Cerebellar nuclear complex (tissue), 1 donor: ENCODE data around the gene CDKAL1.
A peak's percentile ranks its signal among the peaks of the same experiment; 100 is the strongest.
"Not testable (repeated sequence)": the region's sequence is repeated elsewhere in the genome, so short reads cannot be mapped to it uniquely, and the experiment has no call there.

Experiments used
- DNase-seq, 2 experiments: peaks; one replicate each; lab custom pipeline; 2025; lab: John Stamatoyannopoulos, UW

The CDKAL1 gene

DNA sequence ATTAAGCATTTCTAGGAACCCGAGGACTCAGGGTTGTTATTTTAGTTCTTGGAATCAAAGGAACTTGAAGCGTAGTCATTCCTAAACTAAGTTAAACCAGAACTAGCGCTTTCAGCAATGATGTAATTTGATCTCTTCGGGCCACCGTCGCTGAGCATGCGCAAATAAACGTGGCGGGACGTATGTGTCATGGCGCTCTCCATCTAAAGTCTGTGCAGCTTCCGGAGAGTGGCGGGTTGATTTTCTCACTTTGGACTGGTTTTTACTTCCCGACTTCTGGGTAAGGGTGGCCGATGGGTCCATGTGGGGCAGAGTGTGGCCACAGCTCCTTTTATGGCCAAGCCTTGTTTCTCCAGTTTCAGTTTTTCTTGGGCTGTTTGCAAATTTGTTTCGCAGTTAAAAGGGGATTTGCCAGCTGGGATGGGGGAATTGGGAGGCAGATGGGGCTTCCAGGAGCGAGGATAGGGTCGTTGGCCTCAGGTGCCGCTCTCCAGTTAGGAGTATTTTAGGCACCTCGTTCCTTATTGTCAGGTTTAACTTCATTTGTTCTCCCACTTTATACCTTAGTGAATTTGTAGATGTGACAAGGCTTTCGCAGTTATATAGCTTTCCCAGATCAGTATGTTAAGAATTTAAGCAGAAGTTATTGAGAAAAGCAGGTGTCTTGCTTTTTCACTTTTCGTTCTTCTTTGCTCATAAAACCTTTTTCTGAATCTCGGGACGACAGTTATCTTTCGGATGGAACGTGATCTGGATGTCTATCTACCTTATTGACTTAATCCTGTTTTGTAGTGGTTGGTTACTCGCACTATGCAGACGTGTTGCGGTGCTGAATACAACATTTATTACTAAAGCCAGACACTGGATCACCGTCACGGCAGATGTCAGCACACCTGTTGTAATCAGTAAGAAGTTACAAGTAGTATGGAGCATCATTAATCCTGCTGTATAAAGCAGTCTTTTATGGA, at the start of gene CDKAL1:
CDKAL1 (plus strand) TSS at position 163 of the 968 bp plus-strand sequence. CDS start 11,894 bp downstream, outside the sequence.
- peak in 1 of 2 experiments; percentile 54 for DNase-seq

DNA sequence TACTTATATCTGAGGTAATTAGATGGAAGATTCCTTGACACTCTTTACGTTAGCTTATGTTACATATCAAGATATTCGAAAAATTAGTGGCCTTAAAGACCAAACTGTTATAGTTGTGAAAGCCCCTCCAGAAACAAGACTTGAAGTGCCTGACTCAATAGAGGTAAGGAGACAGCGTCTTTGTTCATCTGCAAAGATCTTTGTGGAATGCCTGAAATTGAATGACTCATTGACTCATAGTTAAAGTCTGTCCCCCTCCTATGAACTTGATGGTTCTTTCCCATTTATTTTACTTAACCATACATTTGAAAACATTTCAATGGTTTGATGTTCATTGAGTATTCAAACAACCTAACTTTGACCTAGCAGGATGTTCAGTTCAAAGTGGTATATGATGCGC, 47.6 kb upstream of the CDKAL1 start:
- DNase-seq = no peak

DNA sequence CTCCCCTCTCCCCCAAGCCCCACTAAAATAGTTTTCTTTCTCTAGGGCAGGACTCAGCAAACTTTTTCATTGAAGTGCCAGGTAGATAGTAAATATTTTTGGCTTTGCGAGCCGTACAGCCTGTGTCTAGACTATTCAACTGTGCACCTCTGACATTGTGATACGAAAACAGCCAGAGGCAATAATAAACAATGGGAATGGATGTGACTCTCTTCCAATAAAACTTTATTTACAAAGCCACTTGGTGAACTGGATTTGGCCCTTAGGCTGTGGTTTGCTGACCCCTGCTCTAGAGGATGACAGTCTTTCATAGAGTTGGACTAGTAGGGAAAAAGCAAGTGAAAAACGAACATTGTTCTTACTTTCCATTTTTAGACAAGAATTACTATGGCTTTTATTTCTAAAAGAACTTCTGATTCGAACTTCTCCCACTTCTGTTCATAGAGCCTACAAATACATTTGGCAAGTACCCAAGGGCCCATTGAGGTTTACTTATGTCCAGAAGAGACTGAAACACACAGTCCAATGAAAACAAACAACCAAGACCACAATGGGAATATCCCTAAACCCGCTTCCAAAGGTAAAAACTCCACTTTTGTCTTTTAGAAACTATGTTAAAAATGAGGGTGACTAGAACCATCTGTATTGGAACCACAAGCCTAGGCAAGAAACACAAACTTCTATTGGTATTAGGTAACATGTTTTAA, 46.4 kb upstream of the CDKAL1 start:
- DNase-seq = no peak

DNA sequence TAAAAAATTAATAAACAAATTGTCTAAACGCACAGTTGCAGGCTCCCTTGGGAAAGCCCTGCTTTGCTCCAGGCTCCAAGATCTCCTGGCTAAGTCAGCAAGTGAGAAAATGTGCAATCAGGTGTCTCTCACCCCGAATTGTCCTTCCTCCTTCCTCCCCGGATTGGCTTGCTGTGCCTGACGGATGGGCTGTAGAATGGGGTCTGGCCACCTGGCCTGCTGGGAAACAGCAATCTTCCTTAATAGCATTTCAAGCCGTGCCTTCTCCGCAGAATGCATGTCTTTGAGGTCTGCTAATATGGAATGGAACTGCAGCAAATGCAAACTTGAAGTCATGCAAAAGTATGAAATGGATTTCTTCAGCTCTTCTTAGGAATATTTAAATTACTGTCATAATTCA, 43.7 kb upstream of the CDKAL1 start:
- no peak for DNase-seq

DNA sequence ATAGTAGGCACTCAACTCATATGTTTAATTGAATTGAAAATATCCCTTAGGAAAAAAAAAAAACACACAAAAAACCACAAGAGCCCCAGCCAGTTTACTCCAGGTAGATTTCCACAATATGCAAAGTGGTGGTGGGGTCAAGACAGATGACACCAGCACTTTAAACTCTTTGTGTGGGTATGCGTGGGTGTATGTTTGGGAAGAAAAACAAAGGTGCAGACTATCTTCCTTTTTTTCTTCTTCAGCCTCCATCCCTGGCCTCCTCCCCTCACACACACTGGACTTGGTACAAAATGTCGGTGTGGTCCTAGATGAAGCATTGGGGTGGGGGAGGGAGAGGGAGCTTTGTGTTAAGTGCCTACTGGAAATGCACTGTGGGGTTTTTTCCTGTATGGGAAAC, 42.2 kb upstream of the CDKAL1 start:
- DNase-seq = no peak

DNA sequence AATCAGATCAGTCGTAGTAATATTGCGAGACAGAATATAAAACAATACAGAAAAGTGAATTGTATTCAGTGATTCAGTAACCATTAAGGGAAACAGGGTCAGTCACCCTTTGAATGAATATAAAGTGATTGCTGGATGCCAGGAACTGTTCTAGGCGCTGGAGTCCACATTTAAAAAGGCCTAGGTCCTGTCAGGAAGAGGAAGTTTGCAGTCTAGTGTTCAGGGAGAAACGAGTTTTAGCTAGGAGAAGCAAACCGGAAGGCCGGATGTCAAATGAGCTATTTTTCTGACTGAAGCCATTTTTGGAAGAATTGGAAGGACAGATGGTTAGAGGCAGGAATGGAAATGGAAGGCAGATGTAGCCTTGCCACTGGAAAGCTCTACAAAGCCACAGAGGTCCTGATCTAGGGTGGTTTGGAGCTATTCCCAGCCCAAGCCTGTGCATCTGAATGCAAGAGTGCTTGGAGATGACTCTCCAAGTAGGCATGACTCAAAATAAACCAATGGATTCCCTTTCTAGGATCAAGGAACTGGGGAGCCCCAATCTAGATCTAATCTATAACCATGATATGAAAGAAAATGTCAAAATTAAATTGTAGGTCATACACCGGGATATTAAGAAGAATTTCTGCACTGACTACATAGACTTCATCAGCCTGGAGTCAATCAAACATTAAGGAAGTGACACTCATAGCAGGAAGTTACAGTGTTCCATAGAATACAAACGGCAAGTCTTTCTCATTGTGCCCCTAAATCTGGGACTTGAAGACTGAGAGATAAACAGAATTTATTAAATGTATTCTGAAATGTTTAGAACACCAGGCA, 36.8 kb upstream of the CDKAL1 start:
- no peak for DNase-seq

DNA sequence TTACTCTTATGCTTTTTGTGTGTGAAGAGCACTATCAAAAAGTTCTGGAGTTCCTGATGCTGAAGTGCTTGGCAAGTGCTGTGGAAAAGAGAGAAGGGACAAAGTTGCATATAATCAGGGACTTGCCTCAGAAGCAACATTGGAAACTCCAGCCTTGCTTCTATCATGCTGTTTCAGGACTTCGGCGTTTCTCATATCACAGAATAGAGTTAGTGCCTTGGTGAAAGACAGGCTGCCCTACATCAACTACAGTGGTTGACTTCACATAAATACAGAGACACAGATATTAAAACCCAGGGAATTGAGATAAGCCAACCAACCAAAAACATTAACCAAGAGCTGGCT, 36.2 kb upstream of the CDKAL1 start:
- DNase-seq = no peak

DNA sequence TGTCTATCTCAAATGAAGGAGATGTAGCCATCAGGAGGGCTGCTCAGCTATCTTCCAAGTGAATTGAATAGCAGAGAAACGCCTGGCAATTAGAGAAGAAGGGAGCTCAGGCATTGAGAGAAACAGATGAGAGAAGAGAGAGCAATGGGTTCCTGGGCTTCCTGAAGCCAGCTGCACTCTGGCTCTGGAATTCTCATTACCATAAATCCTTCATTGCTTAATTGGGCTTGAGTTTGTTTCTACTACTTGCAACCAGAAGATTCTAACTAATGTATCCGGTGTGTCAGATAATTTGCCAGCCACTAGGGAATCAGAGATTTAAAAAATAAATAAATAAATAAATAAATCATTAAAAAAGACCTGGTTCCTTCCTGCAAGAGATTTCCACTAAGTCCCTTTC, 25.0 kb upstream of the CDKAL1 start:
- no peak for DNase-seq

DNA sequence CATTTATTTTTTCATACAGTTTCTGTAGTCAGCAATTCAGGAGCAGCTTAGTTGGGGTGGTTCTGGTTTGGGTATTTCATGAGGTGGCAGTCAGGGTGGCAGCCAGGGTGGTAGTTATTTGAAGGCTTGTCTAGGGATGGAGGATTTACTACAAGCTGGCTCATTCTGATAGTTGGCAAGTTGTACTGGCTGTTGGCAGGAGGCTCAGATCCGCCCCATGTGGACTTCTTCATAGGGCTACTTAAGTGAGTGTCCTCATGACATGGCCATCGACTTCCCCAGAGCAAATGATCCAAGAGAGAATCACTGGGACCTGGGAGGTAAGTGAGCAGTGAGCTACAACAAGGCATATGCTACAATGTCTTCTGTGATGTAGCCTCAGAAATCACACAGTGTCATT, 22.4 kb upstream of the CDKAL1 start:
- no peak for DNase-seq

DNA sequence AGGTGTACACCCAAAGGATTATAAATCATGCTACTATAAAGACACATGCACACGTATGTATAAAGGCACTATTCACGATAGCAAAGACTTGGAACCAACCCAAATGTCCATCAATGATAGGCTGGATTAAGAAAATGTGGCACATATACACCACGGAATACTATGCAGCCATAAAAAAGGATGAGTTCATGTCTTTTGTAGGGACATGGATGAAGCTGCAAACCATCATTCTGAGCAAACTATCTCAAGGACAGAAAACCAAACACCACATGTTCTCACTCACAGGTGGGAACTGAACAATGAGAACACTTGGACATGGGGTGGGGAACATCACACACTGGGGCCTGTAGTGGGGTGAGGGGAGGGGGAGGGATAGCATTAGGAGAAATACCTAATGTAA, 9.0 kb upstream of the CDKAL1 start:
- DNase-seq = not testable (repeated sequence)

DNA sequence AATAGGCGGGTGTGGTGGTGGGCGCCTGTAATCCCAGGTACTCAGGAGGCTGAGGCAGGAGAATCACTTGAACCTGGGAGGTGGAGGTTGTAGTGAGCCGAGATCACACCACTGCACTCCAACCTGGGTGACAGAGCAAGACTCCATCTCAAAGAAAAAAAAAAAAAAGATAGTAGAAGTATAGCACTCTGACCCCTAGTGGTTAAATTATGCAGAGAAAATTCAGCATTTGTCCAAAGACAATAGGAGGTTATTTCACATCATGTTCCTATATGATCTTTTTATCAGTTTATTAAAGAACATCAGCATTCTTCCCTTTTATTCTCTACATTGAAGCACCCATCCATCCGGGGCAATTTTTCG, 5.2 kb upstream of the CDKAL1 start:
- peak in 1 of 2 experiments; percentile 2 for DNase-seq

DNA sequence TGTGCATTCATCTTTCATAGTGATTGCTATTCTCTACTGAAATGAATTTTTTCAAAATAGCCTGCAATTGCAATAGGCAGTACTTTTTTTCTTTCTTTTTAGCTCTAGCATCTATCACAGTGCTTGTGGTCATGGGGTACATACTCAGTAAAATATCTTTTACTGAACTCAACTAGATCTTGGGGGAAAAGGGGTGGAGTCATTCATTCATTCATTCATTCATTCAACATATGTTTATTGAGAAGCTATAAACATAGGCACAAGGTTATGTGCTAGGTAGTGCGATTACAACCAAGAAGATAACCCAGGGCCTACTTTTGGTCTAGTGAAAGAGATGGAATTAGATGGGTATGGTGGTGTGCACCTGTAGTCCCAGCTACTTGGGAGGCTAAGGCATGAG, 1.4 kb upstream of the CDKAL1 start:
- DNase-seq = no peak

DNA sequence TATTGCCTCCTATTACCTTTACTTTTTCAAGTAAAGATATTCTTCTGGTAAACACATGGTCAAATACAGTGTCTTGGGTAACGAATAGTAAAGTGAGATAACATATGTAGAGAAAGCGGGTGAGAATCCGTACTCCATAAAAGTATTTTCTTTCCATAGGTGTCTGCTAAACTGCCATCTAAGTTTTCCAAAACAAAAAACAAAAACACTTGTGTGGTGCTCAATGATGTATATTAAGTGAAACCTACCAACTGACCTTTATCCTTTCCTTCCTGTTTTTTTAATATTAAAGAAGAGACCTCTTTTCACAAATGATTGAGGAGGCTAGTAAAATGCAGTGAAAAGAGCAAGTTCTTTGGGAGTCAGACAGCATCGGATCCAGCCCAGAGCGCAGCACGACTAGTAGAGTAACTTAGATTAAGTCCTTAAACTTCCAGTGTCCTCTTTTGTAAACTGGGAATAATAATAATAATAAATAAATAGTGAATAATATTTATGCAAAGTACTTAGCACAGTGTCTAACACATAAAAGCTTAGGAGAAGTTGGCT, 437 bp upstream of the CDKAL1 start:
- DNase-seq = no peak

DNA sequence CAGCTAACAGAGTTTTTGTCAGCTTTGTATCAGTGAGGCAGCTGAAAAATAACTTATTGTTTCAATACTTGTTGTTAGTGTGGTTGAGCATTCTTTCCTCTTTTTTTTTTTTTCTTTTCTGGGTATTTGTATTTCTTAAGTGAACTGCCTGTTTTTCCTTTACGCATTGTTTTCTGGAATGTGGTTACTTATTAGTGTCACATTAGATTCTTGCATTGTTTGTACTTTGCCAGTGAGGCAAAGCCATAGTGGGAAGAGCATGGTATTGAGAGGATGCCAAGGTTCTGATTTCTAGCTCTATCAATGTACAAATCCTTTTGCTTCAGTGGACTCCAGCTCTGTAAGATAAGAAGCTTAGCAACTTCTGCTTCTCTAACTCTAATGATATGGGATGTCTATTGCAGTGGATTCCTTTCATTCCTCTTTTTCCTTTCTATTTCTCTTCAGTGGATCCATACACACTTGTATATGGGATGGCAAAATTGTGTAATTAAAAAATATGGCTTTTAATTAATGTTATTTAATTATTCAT, 3.9 kb downstream of the CDKAL1 start:
- no peak for DNase-seq

DNA sequence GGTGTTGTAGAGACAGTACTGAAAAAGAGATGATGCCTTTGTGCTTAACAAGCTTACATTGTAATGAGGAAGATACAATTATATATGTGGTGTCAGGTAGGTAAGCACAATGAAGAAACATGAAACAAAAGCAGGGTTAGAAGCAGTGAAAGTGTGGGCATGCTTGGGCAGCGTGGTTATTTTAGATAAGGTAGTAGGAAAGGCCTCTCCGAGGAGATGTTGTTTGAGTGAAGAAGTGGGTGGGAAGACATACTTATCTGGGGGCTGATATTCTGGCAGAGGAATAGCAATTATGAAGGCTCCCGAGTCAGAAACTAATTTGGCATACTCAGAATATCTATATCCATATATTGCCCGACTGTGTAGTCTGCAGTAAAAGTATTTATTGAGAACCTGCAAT, 4.7 kb downstream of the CDKAL1 start:
- DNase-seq = no peak

DNA sequence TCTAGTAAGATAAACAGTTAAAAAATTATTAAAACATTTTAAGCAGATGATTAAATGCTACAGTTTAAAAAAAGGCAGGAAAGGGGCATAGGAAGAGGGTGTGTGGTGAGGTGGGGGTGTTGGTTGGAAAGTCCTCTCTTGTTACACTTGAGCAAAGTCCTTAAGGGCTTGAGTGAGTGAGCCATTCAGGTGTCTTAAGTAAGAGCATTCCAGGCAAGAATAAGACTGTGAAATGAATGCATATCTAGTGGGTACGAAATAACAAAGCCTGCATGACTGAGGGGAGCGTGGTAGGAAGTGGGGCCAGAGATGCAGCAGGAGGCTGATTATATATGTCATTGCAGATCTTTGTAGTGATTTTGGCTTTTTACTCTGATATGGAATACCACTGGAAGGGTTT, 5.1 kb downstream of the CDKAL1 start:
- no peak for DNase-seq

DNA sequence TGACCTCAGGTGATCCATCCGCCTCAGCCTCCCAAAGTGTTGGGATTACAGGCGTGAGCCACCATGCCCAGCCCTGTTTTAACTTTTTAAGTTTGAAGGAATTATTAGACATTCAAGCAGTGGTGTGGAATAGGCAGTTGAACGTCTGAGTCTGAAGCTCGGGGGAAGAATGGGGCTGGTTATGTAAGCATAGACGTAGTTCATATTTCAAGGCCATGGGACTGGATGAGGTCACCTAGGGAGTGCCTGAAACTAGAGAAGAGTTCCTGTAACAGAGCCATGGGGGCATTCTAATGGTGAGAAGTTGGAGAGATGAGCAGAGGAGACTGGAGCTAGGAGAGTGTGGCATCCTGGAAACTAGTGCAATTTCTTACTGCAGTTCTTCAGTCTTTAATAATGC, 6.4 kb downstream of the CDKAL1 start:
- no peak for DNase-seq

DNA sequence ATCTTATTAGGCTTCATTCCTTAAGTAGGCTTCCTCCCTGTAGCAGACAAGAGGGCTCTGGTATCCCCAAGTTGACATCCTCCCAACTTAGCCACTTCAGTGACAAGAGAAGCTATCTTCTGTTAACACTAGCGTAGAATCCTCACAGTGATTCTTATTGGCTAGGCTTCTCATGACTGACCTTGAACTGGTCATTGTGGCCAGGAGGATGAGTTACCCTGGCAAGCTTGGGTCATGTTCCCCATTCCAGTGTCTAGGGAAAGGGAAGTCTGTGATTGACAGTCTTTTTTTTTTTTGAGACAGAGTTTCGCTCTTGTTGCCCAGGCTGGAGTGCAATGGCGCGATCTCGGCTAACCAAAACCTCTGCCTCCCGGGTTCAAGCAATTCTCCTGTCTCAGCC, 7.1 kb downstream of the CDKAL1 start:
- no peak for DNase-seq

DNA sequence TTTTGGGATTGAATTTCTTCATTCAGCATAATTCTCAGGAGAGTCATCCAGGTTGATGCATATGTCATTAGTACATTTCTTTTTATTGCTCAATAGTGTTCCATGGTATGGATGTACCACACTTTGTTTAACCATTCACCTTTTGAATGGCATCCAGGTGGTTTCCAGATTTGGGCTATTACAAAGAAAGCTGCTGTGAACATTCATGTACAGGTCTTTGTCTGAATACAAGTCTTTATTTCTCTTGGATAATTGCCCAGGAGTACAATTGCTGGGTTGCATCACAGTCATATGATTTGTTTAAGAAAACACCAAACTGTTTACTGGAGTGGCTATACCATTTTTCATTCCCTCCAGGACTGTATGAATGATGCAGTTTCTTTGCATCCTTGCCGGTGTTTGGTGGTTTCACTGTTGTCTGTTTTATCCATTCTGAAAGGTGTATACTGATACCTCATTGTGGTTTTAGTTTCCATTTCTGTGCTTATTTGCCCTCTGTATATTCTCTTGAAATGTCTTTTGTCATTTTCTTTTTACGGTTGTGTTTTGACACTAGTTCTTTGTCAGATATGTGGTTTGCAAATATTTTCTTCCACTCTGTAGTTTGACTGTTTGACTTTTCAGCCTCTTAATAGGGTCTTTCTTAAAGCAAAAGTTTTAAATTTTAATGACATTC, 8.8 kb downstream of the CDKAL1 start:
- no peak for DNase-seq

DNA sequence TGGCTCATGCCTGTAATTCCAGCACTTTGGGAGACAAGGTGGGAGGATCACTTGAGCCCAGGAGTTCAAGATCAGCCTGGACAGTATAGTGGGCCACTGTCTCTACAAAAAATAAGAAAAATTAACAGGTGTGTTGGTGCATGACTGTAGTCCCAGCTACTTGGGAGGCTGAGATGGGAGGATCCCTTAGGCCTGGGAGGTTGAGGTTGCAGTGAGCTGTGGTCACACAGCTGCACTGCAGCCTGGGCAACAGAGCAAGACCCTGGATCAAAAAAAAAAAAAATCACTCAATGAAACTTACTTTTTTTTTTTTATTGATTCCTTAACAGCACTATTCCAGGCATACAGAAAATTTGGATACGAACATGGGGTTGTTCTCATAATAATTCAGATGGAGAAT, 14.0 kb downstream of the CDKAL1 start:
- DNase-seq = no peak

DNA sequence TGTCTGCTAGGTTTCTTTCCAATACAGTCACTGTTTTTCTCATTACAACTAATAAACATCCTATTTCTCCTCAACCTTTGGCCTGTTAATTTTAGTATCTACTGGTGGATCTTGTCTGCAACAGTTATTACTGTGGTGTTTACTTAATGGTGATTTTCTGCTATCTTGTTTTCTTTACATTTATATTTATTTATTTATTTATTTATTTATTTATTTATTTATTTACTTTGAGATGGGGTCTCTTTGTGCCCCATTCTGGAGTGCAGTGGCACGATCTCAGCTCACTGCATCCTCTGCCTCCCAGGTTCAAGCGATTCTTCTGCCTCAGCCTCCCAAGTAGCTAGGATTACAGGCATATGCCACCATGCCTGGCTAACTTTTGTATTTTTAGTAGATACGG, 15.1 kb downstream of the CDKAL1 start:
- DNase-seq = not testable (repeated sequence)
